ENCODE results near the gene TIMM23B. TPM values are rescaled to one million over a fixed set of nuclear protein-coding genes. Genes with fewer than 3 reads are reported as not detected.
"Not testable (repeated sequence)": the region's sequence is repeated elsewhere in the genome, so short reads cannot be mapped to it uniquely, and the experiment has no call there.

The TIMM23B gene
- total RNA-seq, 1 experiment from 2014 or later: 24.2 TPM

- H2BK120ac ChIP-seq (ENCODE audit: low read depth, low read length, poor library complexity, severe bottlenecking); H3K27me3 Mint-ChIP-seq (ENCODE audit: low read depth); DNase-seq; H3K4me1 Mint-ChIP-seq; H3K9ac ChIP-seq (ENCODE audit: extremely low read depth, insufficient read length, low read length); H3K79me1 ChIP-seq (ENCODE audit: insufficient read depth, low read depth, low read length, poor library complexity, severe bottlenecking); H3K9me3 Mint-ChIP-seq; H3K9me3 ChIP-seq (ENCODE audit: control insufficient read depth, low read depth, low read length); H3K36me3 Mint-ChIP-seq (ENCODE audit: insufficient read depth in 1 of 3, low read depth in 3 of 3); H3K4me3 Mint-ChIP-seq; H2BK5ac ChIP-seq (ENCODE audit: insufficient read length, low read length); H3K18ac ChIP-seq (ENCODE audit: insufficient read length, low read depth, low read length); H3K4ac ChIP-seq (ENCODE audit: low read depth, low read length); H3K23ac ChIP-seq (ENCODE audit: insufficient read length, low read depth, low read length); H4K20me1 ChIP-seq (ENCODE audit: control insufficient read depth, insufficient read depth, insufficient read length); H2BK20ac ChIP-seq (ENCODE audit: low read depth, low read length, poor library complexity, severe bottlenecking); H3T11ph ChIP-seq (ENCODE audit: low read length); H3K27ac ChIP-seq (ENCODE audit: insufficient read length, low read depth, low read length); H2BK15ac ChIP-seq (ENCODE audit: low read depth, low read length); H3K27me3 ChIP-seq (ENCODE audit: insufficient read depth, low read length); H4K91ac ChIP-seq (ENCODE audit: insufficient read length, low read depth, low read length); H3K4me2 ChIP-seq (ENCODE audit: insufficient read depth, insufficient read length, low read length); H3K56ac ChIP-seq (ENCODE audit: insufficient read length, low read depth, low read length); H3K23me2 ChIP-seq (ENCODE audit: insufficient read length, low read depth, low read length, poor library complexity, severe bottlenecking); H3K27ac Mint-ChIP-seq; H2AK5ac ChIP-seq (ENCODE audit: insufficient read length, low read length); H3K14ac ChIP-seq (ENCODE audit: insufficient read depth, low read length); H3K4me1 ChIP-seq (ENCODE audit: insufficient read depth, low read length); H4K5ac ChIP-seq (ENCODE audit: insufficient read length, low read depth, low read length); H2AFZ ChIP-seq (ENCODE audit: low read length); H3K79me2 ChIP-seq (ENCODE audit: insufficient read depth, low read length); H4K8ac ChIP-seq (replicated peaks; ENCODE audit: insufficient read length, low read depth, low read length); H2BK12ac ChIP-seq (ENCODE audit: insufficient read length, low read depth, low read length): not testable (repeated sequence)
- no CpG with 5 or more reads among the region's 5 CpGs for WGBS (ENCODE audit: extremely low coverage, insufficient read length, low lambda C conversion rate)
Measured at GRCh38 chr10:50017646-50018045, 75.8 kb downstream of the TIMM23B start.

- not testable (repeated sequence) for H3K56ac ChIP-seq (ENCODE audit: insufficient read length, low read depth, low read length); H3K27ac ChIP-seq (ENCODE audit: insufficient read length, low read depth, low read length); H3K14ac ChIP-seq (ENCODE audit: insufficient read depth, low read length); H3K79me1 ChIP-seq (ENCODE audit: insufficient read depth, low read depth, low read length, poor library complexity, severe bottlenecking); H3K27ac Mint-ChIP-seq; H2BK120ac ChIP-seq (ENCODE audit: low read depth, low read length, poor library complexity, severe bottlenecking); H2BK5ac ChIP-seq (ENCODE audit: insufficient read length, low read length); H2BK15ac ChIP-seq (ENCODE audit: low read depth, low read length); H4K20me1 ChIP-seq (ENCODE audit: control insufficient read depth, insufficient read depth, insufficient read length); H2AK5ac ChIP-seq (ENCODE audit: insufficient read length, low read length); H3K4me2 ChIP-seq (ENCODE audit: insufficient read depth, insufficient read length, low read length); H3K23me2 ChIP-seq (ENCODE audit: insufficient read length, low read depth, low read length, poor library complexity, severe bottlenecking); H3K4me3 Mint-ChIP-seq; H2AFZ ChIP-seq (ENCODE audit: low read length); H3K4me1 ChIP-seq (ENCODE audit: insufficient read depth, low read length); H4K5ac ChIP-seq (ENCODE audit: insufficient read length, low read depth, low read length); H3K18ac ChIP-seq (ENCODE audit: insufficient read length, low read depth, low read length); H3K36me3 Mint-ChIP-seq (ENCODE audit: insufficient read depth in 1 of 3, low read depth in 3 of 3); H3K9me3 Mint-ChIP-seq; DNase-seq; H4K8ac ChIP-seq (replicated peaks; ENCODE audit: insufficient read length, low read depth, low read length); H4K91ac ChIP-seq (ENCODE audit: insufficient read length, low read depth, low read length); H3K27me3 ChIP-seq (ENCODE audit: insufficient read depth, low read length); H3K27me3 Mint-ChIP-seq (ENCODE audit: low read depth); H3K4ac ChIP-seq (ENCODE audit: low read depth, low read length); H3T11ph ChIP-seq (ENCODE audit: low read length); H3K79me2 ChIP-seq (ENCODE audit: insufficient read depth, low read length); H2BK12ac ChIP-seq (ENCODE audit: insufficient read length, low read depth, low read length); H3K4me1 Mint-ChIP-seq; H3K23ac ChIP-seq (ENCODE audit: insufficient read length, low read depth, low read length); H3K9me3 ChIP-seq (ENCODE audit: control insufficient read depth, low read depth, low read length); H3K9ac ChIP-seq (ENCODE audit: extremely low read depth, insufficient read length, low read length); H2BK20ac ChIP-seq (ENCODE audit: low read depth, low read length, poor library complexity, severe bottlenecking)
- WGBS (ENCODE audit: extremely low coverage, insufficient read length, low lambda C conversion rate): no CpG with 5 or more reads among the region's 3 CpGs
Measured at GRCh38 chr10:50019279-50019678, 77.4 kb downstream of the TIMM23B start.

Data from H9 (cell line).